ENCODE results near the gene LGALS7B.

DNA sequence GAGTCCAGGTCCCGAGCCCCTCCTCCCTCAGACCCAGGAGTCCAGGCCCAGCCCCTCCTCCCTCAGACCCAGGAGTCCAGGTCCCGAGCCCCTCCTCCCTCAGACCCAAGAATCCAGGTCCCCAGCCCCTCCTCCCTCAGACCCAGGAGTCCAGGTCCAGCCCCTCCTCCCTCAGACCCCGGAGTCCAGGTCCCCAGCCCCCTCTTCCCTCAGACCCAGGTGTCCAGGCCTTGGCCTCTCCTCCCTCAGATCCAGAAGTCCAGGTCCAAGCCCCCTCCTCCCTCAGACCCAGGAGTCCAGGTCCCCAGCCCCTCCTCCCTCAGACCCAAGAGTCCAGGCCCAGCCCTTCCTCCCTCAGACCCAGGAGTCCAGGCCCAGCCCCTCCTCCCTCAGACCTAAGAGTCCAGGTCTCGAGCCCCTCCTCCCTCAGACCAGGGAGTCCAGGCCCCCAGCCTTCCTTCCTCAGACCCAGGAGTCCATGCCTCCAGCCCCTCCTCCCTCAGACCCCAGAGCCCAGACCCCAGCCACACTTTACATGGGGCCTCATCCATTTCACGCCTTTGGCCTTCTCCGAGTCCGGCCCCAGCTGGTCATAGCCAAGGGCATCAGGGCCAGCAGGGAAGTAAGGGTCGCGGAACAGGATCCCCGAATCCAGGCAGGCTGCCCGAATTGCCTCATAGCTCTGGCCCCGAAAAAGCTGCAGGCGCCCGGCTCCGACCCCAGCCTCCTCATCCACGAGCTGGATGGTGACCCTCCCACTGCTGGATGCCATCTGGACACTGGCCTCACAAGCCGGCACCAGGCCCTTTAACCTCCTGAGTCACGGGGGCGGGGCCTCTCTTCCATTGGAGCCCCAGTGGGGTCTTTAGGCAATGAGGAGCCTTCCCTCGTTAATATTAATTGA lies 45.4 kb upstream of the LGALS7B start:
- TF ChIP-seq, protein P1, sequence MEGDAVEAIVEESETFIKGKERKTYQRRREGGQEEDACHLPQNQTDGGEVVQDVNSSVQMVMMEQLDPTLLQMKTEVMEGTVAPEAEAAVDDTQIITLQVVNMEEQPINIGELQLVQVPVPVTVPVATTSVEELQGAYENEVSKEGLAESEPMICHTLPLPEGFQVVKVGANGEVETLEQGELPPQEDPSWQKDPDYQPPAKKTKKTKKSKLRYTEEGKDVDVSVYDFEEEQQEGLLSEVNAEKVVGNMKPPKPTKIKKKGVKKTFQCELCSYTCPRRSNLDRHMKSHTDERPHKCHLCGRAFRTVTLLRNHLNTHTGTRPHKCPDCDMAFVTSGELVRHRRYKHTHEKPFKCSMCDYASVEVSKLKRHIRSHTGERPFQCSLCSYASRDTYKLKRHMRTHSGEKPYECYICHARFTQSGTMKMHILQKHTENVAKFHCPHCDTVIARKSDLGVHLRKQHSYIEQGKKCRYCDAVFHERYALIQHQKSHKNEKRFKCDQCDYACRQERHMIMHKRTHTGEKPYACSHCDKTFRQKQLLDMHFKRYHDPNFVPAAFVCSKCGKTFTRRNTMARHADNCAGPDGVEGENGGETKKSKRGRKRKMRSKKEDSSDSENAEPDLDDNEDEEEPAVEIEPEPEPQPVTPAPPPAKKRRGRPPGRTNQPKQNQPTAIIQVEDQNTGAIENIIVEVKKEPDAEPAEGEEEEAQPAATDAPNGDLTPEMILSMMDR (conservative IDR thresholded peaks at IDR 0.05; ENCODE audit: low read length): no peak
- TF ChIP-seq EZH2phosphoT487 (IDR thresholded peaks at IDR 0.05; ENCODE audit: borderline replicate concordance, low read depth, low read length): no peak

All from OCI-LY7 (cell line).